ENCODE results near the gene DYNLRB1. TPM values are rescaled to one million over a fixed set of nuclear protein-coding genes. Genes with fewer than 3 reads are reported as not detected.

DYNLRB1 gene
- total RNA-seq, 1 donor from 2014 or later = 96.8 TPM

DNA sequence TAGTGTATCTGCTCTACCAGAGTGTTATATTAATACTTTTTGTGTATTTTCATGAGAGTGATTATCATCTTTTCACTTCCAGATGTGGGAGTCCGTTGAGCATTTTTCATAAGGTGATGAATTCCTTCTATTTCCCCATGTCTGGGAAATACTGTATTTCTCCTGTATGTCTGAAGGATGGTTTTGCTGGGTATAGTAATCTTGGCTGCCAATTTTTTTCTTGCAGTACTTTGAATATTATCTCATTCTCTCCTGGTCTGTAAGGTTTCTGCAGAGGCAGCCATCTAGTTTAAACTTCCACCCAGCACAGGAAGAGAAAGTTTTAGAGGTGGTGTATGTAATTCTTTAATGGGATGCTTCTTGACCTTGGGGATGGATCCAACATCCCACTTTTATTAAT lies 15.4 kb upstream of the DYNLRB1 start:
- Mint-ChIP-seq H3K4me1 (ENCODE audit: unreplicated experiment) (no peaks in the 10 kb centered on the region), H3K27me3 (ENCODE audit: unreplicated experiment) (peaks cover 2% of the 10 kb centered on the region), H3K27ac (ENCODE audit: unreplicated experiment) (no peak overlapping the region), H3K4me3 (ENCODE audit: unreplicated experiment) (no peak overlapping the region), H3K9me3 (ENCODE audit: unreplicated experiment) (no peaks in the 10 kb centered on the region), H3K36me3 (ENCODE audit: low read depth, unreplicated experiment) (peaks cover 39% of the 10 kb centered on the region)
- no peak for DNase-seq (ENCODE audit: low spot score)
- TF ChIP-seq, protein P1, sequence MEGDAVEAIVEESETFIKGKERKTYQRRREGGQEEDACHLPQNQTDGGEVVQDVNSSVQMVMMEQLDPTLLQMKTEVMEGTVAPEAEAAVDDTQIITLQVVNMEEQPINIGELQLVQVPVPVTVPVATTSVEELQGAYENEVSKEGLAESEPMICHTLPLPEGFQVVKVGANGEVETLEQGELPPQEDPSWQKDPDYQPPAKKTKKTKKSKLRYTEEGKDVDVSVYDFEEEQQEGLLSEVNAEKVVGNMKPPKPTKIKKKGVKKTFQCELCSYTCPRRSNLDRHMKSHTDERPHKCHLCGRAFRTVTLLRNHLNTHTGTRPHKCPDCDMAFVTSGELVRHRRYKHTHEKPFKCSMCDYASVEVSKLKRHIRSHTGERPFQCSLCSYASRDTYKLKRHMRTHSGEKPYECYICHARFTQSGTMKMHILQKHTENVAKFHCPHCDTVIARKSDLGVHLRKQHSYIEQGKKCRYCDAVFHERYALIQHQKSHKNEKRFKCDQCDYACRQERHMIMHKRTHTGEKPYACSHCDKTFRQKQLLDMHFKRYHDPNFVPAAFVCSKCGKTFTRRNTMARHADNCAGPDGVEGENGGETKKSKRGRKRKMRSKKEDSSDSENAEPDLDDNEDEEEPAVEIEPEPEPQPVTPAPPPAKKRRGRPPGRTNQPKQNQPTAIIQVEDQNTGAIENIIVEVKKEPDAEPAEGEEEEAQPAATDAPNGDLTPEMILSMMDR (IDR thresholded peaks at IDR 0.05; ENCODE audit: unreplicated experiment) = no peak

DNA sequence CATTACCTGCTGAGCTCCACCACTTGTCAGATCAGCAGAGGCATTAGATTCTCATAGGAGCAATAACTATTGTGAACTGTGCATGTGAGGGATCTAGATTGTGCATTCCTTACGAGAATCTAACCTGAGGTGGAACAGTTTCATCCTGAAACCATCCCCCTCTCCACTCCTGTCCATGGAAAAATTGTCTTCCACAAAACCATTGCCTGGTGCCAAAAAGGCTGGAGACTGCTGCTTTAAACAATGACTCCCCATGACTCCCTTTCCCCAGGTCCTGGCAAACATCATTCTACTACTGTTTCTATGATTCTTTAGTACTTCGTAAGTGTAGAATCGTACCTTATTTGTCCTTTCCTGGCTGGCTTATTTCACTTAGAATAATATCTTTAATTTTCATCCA lies 9.7 kb upstream of the DYNLRB1 start:
- Mint-ChIP-seq H3K36me3 (ENCODE audit: low read depth, unreplicated experiment) (peaks cover 22% of the 10 kb centered on the region), H3K4me3 (ENCODE audit: unreplicated experiment) (no peak overlapping the region), H3K9me3 (ENCODE audit: unreplicated experiment) (no peaks in the 10 kb centered on the region), H3K27ac (ENCODE audit: unreplicated experiment) (peak overlapping the region; percentile 52), H3K4me1 (ENCODE audit: unreplicated experiment) (no peaks in the 10 kb centered on the region), H3K27me3 (ENCODE audit: unreplicated experiment) (no peaks in the 10 kb centered on the region)
- no peak for DNase-seq (ENCODE audit: low spot score)
- TF ChIP-seq, protein P1 (IDR thresholded peaks at IDR 0.05; ENCODE audit: unreplicated experiment) = no peak

DNA sequence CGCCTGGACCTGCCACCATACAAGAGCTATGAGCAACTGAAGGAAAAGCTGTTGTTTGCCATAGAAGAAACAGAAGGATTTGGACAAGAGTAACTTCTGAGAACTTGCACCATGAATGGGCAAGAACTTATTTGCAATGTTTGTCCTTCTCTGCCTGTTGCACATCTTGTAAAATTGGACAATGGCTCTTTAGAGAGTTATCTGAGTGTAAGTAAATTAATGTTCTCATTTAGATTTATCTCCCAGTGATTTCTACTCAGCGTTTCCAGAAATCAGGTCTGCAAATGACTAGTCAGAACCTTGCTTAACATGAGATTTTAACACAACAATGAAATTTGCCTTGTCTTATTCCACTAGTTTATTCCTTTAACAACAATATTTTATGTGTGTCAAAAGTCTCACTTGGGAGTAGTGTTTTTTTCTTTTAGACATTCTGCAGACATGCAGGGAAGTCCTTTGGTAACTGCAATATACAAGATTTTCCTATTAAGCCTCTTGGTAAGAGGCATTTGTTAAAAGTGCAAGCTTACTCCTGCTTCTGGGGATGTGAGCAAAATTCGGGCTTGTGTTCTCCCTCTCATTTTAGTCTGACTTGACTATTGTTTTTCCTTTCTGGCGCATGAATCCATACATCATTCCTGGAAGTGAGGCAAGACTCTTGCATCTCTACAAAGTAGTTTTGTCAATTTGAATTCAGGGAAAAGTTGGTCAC lies 8.4 kb upstream of the DYNLRB1 start:
- Mint-ChIP-seq H3K27ac (ENCODE audit: unreplicated experiment) (no peak overlapping the region), H3K4me1 (ENCODE audit: unreplicated experiment) (no peaks in the 10 kb centered on the region), H3K27me3 (ENCODE audit: unreplicated experiment) (no peaks in the 10 kb centered on the region), H3K4me3 (ENCODE audit: unreplicated experiment) (peak overlapping the region; percentile 12), H3K9me3 (ENCODE audit: unreplicated experiment) (no peaks in the 10 kb centered on the region), H3K36me3 (ENCODE audit: low read depth, unreplicated experiment) (peaks cover 22% of the 10 kb centered on the region)
- TF ChIP-seq, protein P1 (IDR thresholded peaks at IDR 0.05; ENCODE audit: unreplicated experiment) = no peak
- no peak for DNase-seq (ENCODE audit: low spot score)

DNA sequence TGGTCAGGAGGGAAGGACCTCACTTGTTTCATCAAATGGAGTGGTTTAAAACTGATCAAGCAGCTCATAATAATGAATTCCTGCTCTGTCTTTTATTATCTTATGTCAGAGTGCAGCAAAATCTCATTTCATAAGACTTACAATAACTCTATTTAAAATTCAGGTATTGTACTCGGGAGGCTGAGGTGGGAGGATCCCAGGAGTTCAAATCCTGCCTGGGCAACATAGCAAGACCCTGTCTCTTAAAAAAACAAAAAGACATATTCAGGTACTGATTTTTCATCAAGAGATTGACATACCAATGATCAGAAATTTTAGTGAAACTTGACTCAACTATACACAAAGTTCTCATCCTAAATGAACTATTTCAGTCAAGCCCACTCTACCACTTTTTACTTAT lies 5.6 kb upstream of the DYNLRB1 start:
- Mint-ChIP-seq H3K9me3 (ENCODE audit: unreplicated experiment) (no peaks in the 10 kb centered on the region), H3K4me1 (ENCODE audit: unreplicated experiment) (peaks cover 12% of the 10 kb centered on the region), H3K36me3 (ENCODE audit: low read depth, unreplicated experiment) (peaks cover 20% of the 10 kb centered on the region), H3K27me3 (ENCODE audit: unreplicated experiment) (peaks cover 4% of the 10 kb centered on the region), H3K4me3 (ENCODE audit: unreplicated experiment) (no peak overlapping the region), H3K27ac (ENCODE audit: unreplicated experiment) (no peak overlapping the region)
- TF ChIP-seq, protein P1 (IDR thresholded peaks at IDR 0.05; ENCODE audit: unreplicated experiment) = no peak
- DNase-seq (ENCODE audit: low spot score) = no peak

DNA sequence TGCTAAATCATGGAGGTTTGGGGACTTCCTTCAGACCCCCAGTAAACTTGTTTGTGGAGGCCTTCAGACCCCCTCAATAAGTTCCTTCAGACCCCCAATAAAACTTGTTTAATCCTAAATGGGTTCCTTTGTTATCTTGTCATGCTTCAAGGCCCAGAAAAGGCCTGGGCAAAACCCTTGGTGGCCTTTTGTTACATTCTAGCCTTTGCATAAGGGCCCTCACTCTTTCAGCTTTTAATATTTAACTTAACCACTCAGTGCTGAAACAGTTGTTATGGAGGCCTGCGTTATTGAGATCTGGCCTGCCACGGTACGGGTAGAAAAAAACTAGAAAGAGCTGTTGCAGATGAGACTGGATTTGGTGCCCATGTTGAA lies 4.3 kb upstream of the DYNLRB1 start:
- Mint-ChIP-seq H3K9me3 (ENCODE audit: unreplicated experiment) (no peaks in the 10 kb centered on the region), H3K4me1 (ENCODE audit: unreplicated experiment) (peaks cover 23% of the 10 kb centered on the region), H3K27ac (ENCODE audit: unreplicated experiment) (no peak overlapping the region), H3K36me3 (ENCODE audit: low read depth, unreplicated experiment) (peaks cover 20% of the 10 kb centered on the region), H3K4me3 (ENCODE audit: unreplicated experiment) (no peak overlapping the region), H3K27me3 (ENCODE audit: unreplicated experiment) (peaks cover 8% of the 10 kb centered on the region)
- no peak for DNase-seq (ENCODE audit: low spot score)
- TF ChIP-seq, protein P1 (IDR thresholded peaks at IDR 0.05; ENCODE audit: unreplicated experiment) = no peak

All from endothelial cell (in vitro differentiated cells).